Transverse colon (tissue), 3 donors: ENCODE results near the gene TOR1A.

ENCODE experiments used
- CTCF ChIP-seq, 5 experiments: fragments of 200-600 bp in 3 of 5; fragments of 450-650 bp in 2 of 5; sonication (generic) in 3 of 5; IDR thresholded peaks; 1 replicate in 2 of 5; 2 replicates in 3 of 5; pipeline ENCODE4 v1.5.1; 2016 to 2017; ENCODE audit warnings: antibody characterized with exemption in 5 of 5, inconsistent platforms in 3 of 5, mild to moderate bottlenecking in 2 of 5, moderate library complexity in 1 of 5
- EP300 ChIP-seq: sonication (generic); formaldehyde crosslinking; IDR thresholded peaks from one replicate; pipeline ENCODE4 v1.6.1; 2017; ENCODE audit warnings: antibody characterized with exemption, low read depth
- POLR2A ChIP-seq: fragments of 450-650 bp; IDR thresholded peaks from one replicate; pipeline ENCODE4 v1.6.1; 2016; ENCODE audit warnings: antibody characterized with exemption, mild to moderate bottlenecking, moderate library complexity

GRCh38 chr9:129806061-129806460, 17.9 kb downstream of the TOR1A start:
- TF ChIP-seq CTCF (IDR thresholded peaks at IDR 0.05) (no peak), EP300 (no peak), POLR2A (no peak)
